ENCODE measurements around the gene MYLK. TPM values are rescaled to one million over a fixed set of nuclear protein-coding genes. Genes with fewer than 3 reads are reported as not detected.

Gene MYLK
- total and polyA plus RNA-seq, 10 of the 15 experiments (the other 5 are each of a cell fraction or from before 2014, with no cell fraction given): 0.04 to 1.6 (median 0.42) TPM; not detected in 1

DNA sequence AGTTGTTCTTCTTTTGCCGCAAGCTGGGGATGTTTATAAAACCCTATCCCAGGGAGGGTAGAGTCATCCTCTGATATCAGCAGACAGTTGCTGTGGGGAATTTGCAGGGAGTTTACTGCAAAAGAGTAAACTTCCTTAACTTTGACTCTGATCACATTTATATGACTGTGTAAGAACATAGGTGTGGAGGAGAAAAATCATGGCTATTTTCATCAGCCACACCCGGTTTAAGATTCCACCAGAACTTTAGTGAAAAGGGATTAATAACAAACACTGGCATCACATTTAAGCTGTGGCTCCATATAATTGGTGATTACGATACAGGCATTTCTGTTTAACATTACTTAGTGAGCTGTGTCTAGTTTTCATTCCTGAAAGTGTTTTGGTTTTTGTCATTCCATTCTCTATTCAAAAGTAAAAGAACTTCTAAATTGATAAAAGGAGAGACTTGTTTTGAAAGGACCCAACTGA lies 143.1 kb downstream of the MYLK start:
- no peak overlapping the region for H2AFZ ChIP-seq (ENCODE audit: control insufficient read depth, low read depth, low read length)
- H3K27ac ChIP-seq (ENCODE audit: control insufficient read depth, insufficient read depth): no peak overlapping the region
- FAIRE-seq (no peak), DNase-seq (ENCODE audit: low read depth, low spot score) (no peak), ATAC-seq (no peak)
- intact Hi-C loops (cut with micrococcal nuclease; ENCODE audit: unreplicated experiment): loop anchor here (5.0 kb wide), 1 partner anchor 246 kb away; no protein-coding TSS in a partner anchor
- TF ChIP-seq HDAC2 (IDR thresholded peaks at IDR 0.05) (no peak), NFYA (IDR thresholded peaks at IDR 0.05; ENCODE audit: borderline replicate concordance, low read depth, low read length) (no peak), NR2C2 (IDR thresholded peaks at IDR 0.05; ENCODE audit: borderline replicate concordance, control insufficient read depth, insufficient read length, low read depth) (no peak), YY1 (IDR thresholded peaks at IDR 0.05; ENCODE audit: low read depth, low read length) (no peak), DPF2 (IDR thresholded peaks at IDR 0.05) (no peak), ZNF207 (IDR thresholded peaks at IDR 0.05; ENCODE audit: borderline replicate concordance) (no peak), ASH2L (IDR thresholded peaks at IDR 0.05; ENCODE audit: borderline replicate concordance, low read depth) (no peak), TAF1 (IDR thresholded peaks at IDR 0.05; ENCODE audit: borderline replicate concordance, low read depth, low read length) (no peak)
- TF ChIP-seq, protein P1, sequence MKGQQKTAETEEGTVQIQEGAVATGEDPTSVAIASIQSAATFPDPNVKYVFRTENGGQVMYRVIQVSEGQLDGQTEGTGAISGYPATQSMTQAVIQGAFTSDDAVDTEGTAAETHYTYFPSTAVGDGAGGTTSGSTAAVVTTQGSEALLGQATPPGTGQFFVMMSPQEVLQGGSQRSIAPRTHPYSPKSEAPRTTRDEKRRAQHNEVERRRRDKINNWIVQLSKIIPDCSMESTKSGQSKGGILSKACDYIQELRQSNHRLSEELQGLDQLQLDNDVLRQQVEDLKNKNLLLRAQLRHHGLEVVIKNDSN (IDR thresholded peaks at IDR 0.05; ENCODE audit: borderline replicate concordance, extremely low read length, insufficient read depth, low read depth, low read length): no peak
- TF ChIP-seq, protein P2, sequence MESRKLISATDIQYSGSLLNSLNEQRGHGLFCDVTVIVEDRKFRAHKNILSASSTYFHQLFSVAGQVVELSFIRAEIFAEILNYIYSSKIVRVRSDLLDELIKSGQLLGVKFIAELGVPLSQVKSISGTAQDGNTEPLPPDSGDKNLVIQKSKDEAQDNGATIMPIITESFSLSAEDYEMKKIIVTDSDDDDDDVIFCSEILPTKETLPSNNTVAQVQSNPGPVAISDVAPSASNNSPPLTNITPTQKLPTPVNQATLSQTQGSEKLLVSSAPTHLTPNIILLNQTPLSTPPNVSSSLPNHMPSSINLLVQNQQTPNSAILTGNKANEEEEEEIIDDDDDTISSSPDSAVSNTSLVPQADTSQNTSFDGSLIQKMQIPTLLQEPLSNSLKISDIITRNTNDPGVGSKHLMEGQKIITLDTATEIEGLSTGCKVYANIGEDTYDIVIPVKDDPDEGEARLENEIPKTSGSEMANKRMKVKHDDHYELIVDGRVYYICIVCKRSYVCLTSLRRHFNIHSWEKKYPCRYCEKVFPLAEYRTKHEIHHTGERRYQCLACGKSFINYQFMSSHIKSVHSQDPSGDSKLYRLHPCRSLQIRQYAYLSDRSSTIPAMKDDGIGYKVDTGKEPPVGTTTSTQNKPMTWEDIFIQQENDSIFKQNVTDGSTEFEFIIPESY (IDR thresholded peaks at IDR 0.05): no peak
- no TSS peak for BruUV-seq (replicated peaks)
- H3K9ac ChIP-seq (ENCODE audit: control insufficient read depth, insufficient read depth, low read length): no peak overlapping the region
- no peaks in the 10 kb centered on the region for H3K79me2 ChIP-seq (ENCODE audit: control insufficient read depth, insufficient read depth, low read length)
- ChIA-PET POLR2A (no interaction called here), SMC1A (ENCODE audit: uncharacterized antibody, unreplicated experiment) (interaction anchor here (0.9 kb wide), 1 partner anchor 376 kb away, joined by 3 read pairs; no protein-coding TSS in a partner anchor), RAD21 (ENCODE audit: unreplicated experiment) (no interaction called here), CTCF (interaction anchor here (0.5 to 2.4 kb wide), 4 partner anchors 12 to 24 kb away, joined by 3 to 7 read pairs (median 3); no protein-coding TSS in a partner anchor)
- H3K27me3 ChIP-seq (replicated peaks in 1 of 2; ENCODE audit: control insufficient read depth in 2 of 2, insufficient read depth in 2 of 2, low read length in 1 of 2): peaks cover 0 to 1% of the 10 kb centered on the region in 2 experiments; a peak in 1 of 4 replicates
- H3K4me1 ChIP-seq (ENCODE audit: control insufficient read depth, insufficient read depth, low read length): no peaks in the 10 kb centered on the region
- H3K36me3 ChIP-seq (ENCODE audit: control insufficient read depth in 2 of 2, insufficient read depth in 2 of 2, low read length in 1 of 2): no peaks in the 10 kb centered on the region
- no peak overlapping the region for H3K4me2 ChIP-seq (ENCODE audit: control insufficient read depth, insufficient read depth)
- in situ Hi-C loops (cut with MboI): no loop called here
- H3K9me3 ChIP-seq (replicated peaks; ENCODE audit: control insufficient read depth, insufficient read depth, low read length): no peaks in the 10 kb centered on the region
- 13% methylated on average over 3 of the region's 3 CpGs for WGBS (ENCODE audit: insufficient coverage, insufficient replicate concordance, low lambda C conversion rate, missing lambda C conversion rate)
- H3K4me3 ChIP-seq: no peak overlapping the region
- H4K20me1 ChIP-seq (ENCODE audit: control insufficient read depth, insufficient read depth): no peaks in the 10 kb centered on the region
